ENCODE results near the gene GLIPR1L1. TPM values are rescaled to one million over a fixed set of nuclear protein-coding genes. Genes with fewer than 3 reads are reported as not detected.

Gene GLIPR1L1, protein sequence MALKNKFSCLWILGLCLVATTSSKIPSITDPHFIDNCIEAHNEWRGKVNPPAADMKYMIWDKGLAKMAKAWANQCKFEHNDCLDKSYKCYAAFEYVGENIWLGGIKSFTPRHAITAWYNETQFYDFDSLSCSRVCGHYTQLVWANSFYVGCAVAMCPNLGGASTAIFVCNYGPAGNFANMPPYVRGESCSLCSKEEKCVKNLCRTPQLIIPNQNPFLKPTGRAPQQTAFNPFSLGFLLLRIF
- not detected in 2 replicates for total RNA-seq (2014; rRNA removed; shearing (Covaris generic))

DNA sequence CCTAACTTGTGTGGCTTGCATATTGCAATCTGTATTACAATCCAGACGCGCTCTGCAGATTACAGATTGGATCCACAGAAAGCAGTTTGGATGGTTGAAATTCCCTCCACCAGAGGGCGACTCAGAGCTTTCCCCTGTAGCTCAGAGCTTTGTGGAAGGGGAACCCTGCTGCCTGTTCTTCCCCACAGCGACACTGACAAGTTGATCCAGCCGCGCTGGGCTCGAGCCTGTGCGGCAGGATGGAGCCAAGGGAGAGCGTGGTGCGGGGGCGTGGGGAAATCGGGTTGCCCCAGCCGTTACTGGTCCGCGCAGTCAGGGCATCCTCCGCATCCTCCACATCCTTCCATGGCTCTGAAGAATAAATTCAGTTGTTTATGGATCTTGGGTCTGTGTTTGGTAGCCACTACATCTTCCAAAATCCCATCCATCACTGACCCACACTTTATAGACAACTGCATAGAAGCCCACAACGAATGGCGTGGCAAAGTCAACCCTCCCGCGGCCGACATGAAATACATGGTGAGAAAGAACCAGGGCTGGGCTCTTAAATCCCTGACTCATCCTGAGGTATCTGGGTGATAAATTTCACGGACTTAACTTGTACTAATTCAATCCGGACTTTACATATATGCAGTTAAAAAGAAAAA lies at the start of gene GLIPR1L1:
Gene GLIPR1L1, plus strand, starts transcription at position 287 of the 647 bp plus-strand sequence. Its CDS starts 59 bp downstream, at position 346.
- Histone ChIP-seq H3K4me3 (peak within 1 kb of the TSS; percentile 37), H3K4me1 (replicated peaks) (peaks cover 6% of the 10 kb centered on the region; the same call in 1 of the 2 replicates), H3K27ac (peak within 1 kb of the TSS; percentile 17; the same call in 1 of the 2 replicates), H3K36me3 (no peaks in the 10 kb centered on the region), H3K27me3 (replicated peaks) (no peaks in the 10 kb centered on the region), H3K9me3 (replicated peaks) (no peaks in the 10 kb centered on the region)
- peak; percentile 83 to 89 for DNase-seq (ENCODE audit: low read depth in 1 of 2, low spot score in 2 of 2)

DNA sequence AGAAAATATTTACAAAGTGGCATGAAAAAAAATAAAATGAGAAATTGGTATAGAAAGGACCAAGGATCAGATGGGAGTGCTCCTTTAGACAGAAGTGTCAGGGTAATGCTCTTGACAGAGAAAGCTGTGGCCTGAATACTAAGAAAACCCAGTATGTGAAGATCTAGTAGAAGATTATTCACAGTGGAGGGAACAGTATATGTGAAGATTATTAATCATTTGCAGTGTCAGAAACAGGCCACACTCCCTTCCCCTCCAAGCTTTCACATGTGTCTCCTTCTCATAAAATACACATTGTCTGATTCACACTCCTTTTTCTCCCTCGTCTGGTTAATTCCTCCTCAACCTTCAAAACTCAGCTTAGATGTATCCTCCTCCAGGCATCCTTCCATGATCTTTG lies 45.6 kb upstream of the GLIPR1L1 start:
- no peak overlapping the region for H3K4me3 ChIP-seq
- DNase-seq (ENCODE audit: low read depth in 1 of 2, low spot score in 2 of 2), result no peak
- no peaks in the 10 kb centered on the region for H3K36me3 ChIP-seq
- H3K27ac ChIP-seq, result no peak overlapping the region
- H3K9me3 ChIP-seq (replicated peaks), result no peaks in the 10 kb centered on the region
- H3K27me3 ChIP-seq (replicated peaks), result no peaks in the 10 kb centered on the region
- no peaks in the 10 kb centered on the region for H3K4me1 ChIP-seq (replicated peaks)

DNA sequence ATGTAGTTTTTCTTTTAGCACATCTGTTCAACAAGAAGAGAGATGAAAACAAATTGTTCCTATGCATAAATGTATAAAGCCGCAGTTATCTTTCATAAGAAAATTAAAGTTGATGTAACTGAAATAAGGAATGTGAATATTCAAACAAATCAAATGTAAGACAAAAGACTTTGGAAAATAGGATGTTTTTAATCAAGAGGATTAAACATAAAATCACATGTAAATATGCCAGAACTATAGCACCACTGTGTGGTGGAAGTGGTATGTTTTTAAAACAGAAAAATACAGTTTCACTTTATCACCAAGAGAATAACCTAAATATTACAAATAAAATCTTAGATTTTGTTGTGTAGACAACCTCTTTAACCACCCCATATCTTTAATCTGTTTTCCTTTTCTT lies 44.7 kb upstream of the GLIPR1L1 start:
- H3K9me3 ChIP-seq (replicated peaks), result no peaks in the 10 kb centered on the region
- no peaks in the 10 kb centered on the region for H3K36me3 ChIP-seq
- H3K27ac ChIP-seq, result no peak overlapping the region
- H3K27me3 ChIP-seq (replicated peaks), result no peaks in the 10 kb centered on the region
- no peaks in the 10 kb centered on the region for H3K4me1 ChIP-seq (replicated peaks)
- no peak overlapping the region for H3K4me3 ChIP-seq
- no peak for DNase-seq (ENCODE audit: low read depth in 1 of 2, low spot score in 2 of 2)

DNA sequence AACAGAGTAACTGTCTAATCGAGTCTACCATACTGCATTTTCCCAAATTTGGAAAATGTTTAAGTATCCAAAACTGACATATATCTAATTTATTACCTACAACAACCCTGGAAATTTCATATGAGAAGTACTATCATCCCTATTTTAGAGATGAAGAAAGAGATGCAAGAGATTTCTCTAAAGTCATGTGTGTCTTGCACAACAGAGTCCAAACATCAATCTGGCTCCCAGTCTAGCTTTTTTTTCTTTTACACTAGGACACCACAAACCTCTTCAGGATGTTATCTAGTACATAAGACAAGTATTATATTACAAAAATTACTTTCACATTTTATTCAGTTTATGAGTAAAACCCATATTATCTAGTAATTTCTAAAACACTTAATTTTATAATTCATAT lies 43.5 kb upstream of the GLIPR1L1 start:
- DNase-seq (ENCODE audit: low read depth in 1 of 2, low spot score in 2 of 2), result no peak
- H3K9me3 ChIP-seq (replicated peaks), result no peaks in the 10 kb centered on the region
- no peaks in the 10 kb centered on the region for H3K4me1 ChIP-seq (replicated peaks)
- H3K27me3 ChIP-seq (replicated peaks), result no peaks in the 10 kb centered on the region
- H3K4me3 ChIP-seq, result no peak overlapping the region
- H3K36me3 ChIP-seq, result no peaks in the 10 kb centered on the region
- H3K27ac ChIP-seq, result no peak overlapping the region

DNA sequence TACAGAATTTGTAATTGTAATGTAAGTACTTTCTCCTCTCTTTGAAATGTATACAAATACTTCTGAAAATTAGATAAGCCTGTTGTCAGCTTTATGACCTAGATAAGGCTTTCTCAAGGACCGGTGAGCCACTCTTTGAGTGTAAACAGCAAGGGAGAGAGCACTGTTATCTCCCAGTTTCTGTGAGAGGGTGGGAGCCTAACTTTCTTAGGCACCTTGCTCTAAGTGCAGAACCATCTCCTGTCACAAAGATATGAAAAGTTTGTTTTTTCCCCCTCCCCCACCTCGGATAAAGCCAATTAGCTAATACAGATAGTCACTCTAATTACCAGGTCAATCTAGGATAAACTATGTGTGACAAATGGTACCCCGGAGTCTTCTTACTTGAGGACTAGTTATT lies 40.1 kb upstream of the GLIPR1L1 start:
- Histone ChIP-seq H3K36me3 (no peaks in the 10 kb centered on the region), H3K9me3 (replicated peaks) (no peaks in the 10 kb centered on the region), H3K27me3 (replicated peaks) (no peaks in the 10 kb centered on the region), H3K27ac (no peak overlapping the region), H3K4me3 (no peak overlapping the region), H3K4me1 (replicated peaks) (no peaks in the 10 kb centered on the region)
- no peak for DNase-seq (ENCODE audit: low read depth in 1 of 2, low spot score in 2 of 2)

DNA sequence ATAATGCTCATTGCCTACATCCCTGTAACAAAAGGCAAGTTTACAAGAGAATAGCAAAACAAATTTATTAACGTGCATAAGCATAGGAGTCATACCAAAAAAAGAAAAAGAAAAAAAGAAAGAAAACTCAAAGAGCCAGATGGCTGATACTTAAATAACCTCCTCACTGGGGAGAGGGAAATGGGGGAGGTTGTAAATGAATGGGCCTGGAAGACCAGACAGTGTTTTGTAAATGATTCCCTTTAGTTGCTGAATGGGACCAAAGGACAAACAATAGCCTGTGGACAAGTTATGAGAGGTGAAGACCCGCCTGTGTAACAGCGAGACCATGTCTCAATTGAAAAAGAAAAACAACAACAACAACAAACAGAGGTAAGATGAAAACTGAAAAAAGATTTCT lies 39.7 kb upstream of the GLIPR1L1 start:
- H3K27me3 ChIP-seq (replicated peaks), result no peaks in the 10 kb centered on the region
- no peaks in the 10 kb centered on the region for H3K9me3 ChIP-seq (replicated peaks)
- no peak overlapping the region for H3K27ac ChIP-seq
- no peaks in the 10 kb centered on the region for H3K36me3 ChIP-seq
- H3K4me3 ChIP-seq, result no peak overlapping the region
- no peak for DNase-seq (ENCODE audit: low read depth in 1 of 2, low spot score in 2 of 2)
- H3K4me1 ChIP-seq (replicated peaks), result no peaks in the 10 kb centered on the region

DNA sequence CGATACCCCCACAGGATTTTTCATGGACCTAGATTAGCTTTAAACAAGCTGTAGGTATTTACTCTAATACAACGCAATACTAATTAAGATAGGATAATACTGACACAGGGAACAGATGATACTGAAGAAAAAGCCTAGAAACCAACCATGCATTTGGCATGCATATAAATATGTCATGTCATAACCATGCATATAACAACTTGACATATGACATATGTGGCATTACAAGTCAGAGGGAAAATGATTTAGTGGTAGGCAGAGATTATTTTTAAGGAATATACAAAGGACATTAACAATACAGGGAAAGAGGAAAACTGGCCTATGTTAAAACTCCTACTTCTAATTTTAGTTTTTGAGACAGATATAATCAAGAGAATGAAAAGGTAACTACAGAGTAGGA lies 32.2 kb upstream of the GLIPR1L1 start:
- no peak overlapping the region for H3K27ac ChIP-seq
- H3K9me3 ChIP-seq (replicated peaks), result no peaks in the 10 kb centered on the region
- no peaks in the 10 kb centered on the region for H3K27me3 ChIP-seq (replicated peaks)
- H3K4me3 ChIP-seq, result no peak overlapping the region
- H3K4me1 ChIP-seq (replicated peaks), result no peaks in the 10 kb centered on the region
- H3K36me3 ChIP-seq, result no peaks in the 10 kb centered on the region
- DNase-seq (ENCODE audit: low read depth in 1 of 2, low spot score in 2 of 2), result no peak

DNA sequence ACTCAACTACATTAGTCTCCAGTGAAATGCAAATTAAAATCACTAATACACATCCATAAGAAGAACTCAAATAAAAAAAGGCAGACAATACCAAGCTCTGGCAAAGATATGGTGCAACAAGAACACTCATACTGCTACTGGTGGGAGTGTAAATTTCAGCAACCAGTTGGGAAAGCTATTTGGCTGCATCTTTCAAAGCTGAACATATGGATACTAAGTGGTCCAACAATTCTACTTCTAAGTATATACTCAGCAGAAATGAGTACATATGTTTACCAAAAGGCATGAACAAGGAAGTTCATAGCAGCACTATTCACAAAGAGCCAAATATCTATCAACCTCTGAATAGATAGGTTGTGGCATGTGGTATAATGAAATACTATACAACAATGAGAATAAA lies 31.7 kb upstream of the GLIPR1L1 start:
- DNase-seq (ENCODE audit: low read depth in 1 of 2, low spot score in 2 of 2), result no peak
- Histone ChIP-seq H3K27me3 (replicated peaks) (no peaks in the 10 kb centered on the region), H3K36me3 (no peaks in the 10 kb centered on the region), H3K4me3 (no peak overlapping the region), H3K9me3 (replicated peaks) (no peaks in the 10 kb centered on the region), H3K4me1 (replicated peaks) (no peaks in the 10 kb centered on the region), H3K27ac (no peak overlapping the region)

DNA sequence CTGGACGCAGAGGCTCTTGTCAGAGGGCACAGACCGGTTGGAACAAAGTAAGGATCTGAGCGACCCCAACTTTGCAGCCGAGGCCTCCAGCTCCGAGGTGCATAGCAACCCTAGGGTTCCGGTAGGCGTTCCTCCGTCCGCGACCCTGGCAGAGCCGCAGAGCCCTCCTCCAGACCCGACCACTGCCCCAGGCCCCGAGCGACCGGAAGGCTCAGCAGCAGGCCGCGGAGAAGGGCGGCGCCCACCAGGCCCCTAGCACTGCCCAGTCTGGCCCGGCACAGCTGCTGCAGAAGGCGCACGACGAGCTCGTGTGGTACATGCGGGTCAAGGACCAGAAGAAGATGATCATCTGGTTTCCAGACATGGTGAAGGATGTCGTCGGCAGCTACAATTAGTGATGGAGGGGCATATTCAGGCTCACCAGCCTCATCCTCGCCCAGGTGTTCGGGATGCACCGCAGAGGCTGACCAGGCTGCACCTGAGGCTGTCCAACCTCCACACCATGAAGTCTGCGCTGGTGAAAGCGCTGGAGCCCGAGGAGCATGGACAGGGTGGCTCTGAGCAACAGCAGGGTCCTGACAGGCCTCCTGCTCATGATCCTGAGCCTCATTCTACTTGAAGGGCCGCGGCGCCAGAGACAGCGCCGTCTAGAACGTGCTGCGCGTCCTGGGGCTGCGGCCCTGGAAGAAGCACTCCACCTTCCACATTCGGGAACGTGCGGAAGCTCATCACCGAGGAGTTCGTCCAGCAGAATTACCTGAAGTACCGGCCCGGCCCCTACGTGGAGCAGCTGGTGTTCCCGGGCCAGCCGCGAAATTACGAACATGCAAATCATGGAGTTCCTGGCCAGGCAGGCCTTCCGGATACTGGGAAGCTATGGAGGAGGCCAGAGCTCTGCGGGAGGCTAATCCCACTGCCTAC lies 28.8 kb upstream of the GLIPR1L1 start:
- Histone ChIP-seq H3K27me3 (replicated peaks) (no peaks in the 10 kb centered on the region), H3K4me3 (no peak overlapping the region), H3K27ac (no peak overlapping the region), H3K36me3 (no peaks in the 10 kb centered on the region), H3K4me1 (replicated peaks) (no peaks in the 10 kb centered on the region), H3K9me3 (replicated peaks) (no peaks in the 10 kb centered on the region)
- no peak for DNase-seq (ENCODE audit: low read depth in 1 of 2, low spot score in 2 of 2)

DNA sequence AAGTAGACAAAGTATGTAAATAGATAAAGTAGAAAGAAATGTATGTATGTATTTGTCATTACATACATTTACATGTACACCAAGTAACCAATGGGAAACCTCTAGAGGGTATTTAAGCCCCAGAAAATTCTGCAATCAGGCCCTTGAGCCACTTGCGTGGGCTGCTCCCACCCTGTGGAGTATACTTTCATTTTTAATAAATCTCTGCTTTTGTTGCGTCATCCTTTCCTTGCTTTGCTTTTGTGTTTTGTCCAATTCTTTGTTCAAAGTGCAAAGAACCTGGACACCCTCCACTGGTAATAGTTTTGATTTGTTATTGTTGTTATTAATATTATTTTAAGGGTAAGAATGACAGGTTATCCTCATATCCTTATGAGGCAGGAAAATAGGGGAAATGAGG lies 26.2 kb upstream of the GLIPR1L1 start:
- no peak overlapping the region for H3K27ac ChIP-seq
- no peaks in the 10 kb centered on the region for H3K36me3 ChIP-seq
- no peaks in the 10 kb centered on the region for H3K4me1 ChIP-seq (replicated peaks)
- H3K4me3 ChIP-seq, result no peak overlapping the region
- no peaks in the 10 kb centered on the region for H3K27me3 ChIP-seq (replicated peaks)
- no peak for DNase-seq (ENCODE audit: low read depth in 1 of 2, low spot score in 2 of 2)
- H3K9me3 ChIP-seq (replicated peaks), result no peaks in the 10 kb centered on the region

DNA sequence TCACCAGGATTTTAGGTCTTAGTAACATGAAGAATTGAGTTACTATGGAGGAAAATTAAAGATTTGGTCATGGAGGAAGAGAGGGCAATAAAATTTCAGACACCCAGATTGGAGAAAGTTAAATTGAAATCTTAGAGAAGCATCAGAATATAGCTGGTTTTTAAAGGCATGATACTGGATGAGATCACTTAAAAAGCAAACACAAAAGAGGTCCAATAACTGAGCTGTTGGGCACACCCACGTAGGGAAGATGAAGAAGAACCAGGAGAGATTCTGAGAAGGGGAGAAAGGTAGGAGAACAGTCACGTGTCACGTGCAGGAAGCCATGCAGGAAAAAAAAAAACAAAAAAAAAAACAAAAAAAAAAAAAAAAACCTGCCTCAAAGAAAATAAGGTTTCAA lies 23.1 kb upstream of the GLIPR1L1 start:
- no peaks in the 10 kb centered on the region for H3K9me3 ChIP-seq (replicated peaks)
- no peak overlapping the region for H3K27ac ChIP-seq
- no peaks in the 10 kb centered on the region for H3K27me3 ChIP-seq (replicated peaks)
- DNase-seq (ENCODE audit: low read depth in 1 of 2, low spot score in 2 of 2), result no peak
- H3K4me3 ChIP-seq, result no peak overlapping the region
- H3K4me1 ChIP-seq (replicated peaks), result peaks cover 16% of the 10 kb centered on the region
- H3K36me3 ChIP-seq, result no peaks in the 10 kb centered on the region

DNA sequence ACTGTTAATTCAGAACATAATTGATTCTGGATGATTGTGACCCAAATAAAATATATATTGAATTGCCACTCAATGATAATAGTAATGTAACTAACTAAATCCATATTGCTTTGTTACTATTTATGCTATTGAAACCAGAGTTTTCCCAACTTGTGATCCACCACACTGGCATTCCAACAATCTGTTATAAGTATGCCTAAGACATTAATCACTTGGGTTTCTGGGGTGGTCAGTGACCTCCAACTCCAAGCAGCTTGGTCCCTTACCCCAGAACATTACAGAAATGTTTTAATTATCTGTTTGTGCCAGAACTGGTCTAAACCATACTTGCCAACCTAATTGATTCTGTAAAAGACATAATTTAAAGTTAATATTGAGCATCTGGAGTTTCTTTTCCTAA lies 19.0 kb upstream of the GLIPR1L1 start:
- Histone ChIP-seq H3K27ac (peak overlapping the region; percentile 27), H3K27me3 (replicated peaks) (no peaks in the 10 kb centered on the region), H3K36me3 (no peaks in the 10 kb centered on the region), H3K4me1 (replicated peaks) (peaks cover 16% of the 10 kb centered on the region), H3K9me3 (replicated peaks) (no peaks in the 10 kb centered on the region), H3K4me3 (no peak overlapping the region)
- DNase-seq (ENCODE audit: low read depth in 1 of 2, low spot score in 2 of 2), result peak in 1 of 2 experiments; percentile 23

DNA sequence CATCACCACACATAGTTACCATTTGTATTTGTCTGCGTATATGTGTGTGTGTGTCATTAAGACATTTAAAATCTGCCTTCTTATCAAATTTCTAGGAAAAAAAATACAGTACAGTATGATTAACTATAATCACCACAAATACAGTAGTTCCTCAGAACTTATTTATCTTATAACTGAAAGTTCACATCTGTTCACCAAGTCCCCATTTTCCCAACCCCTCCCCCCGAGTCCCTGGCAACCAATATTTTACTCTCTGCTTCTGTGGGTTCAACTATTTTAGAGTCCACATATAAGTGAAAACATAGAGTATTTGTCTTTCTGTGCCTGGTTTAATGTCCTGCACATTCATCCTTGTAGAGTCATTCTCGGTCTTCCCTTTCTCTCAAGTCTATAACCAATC lies 16.7 kb upstream of the GLIPR1L1 start:
- no peak overlapping the region for H3K4me3 ChIP-seq
- peaks cover 16% of the 10 kb centered on the region for H3K4me1 ChIP-seq (replicated peaks)
- H3K9me3 ChIP-seq (replicated peaks), result no peaks in the 10 kb centered on the region
- DNase-seq (ENCODE audit: low read depth in 1 of 2, low spot score in 2 of 2), result no peak
- H3K27me3 ChIP-seq (replicated peaks), result no peaks in the 10 kb centered on the region
- H3K27ac ChIP-seq, result no peak overlapping the region
- H3K36me3 ChIP-seq, result no peaks in the 10 kb centered on the region

DNA sequence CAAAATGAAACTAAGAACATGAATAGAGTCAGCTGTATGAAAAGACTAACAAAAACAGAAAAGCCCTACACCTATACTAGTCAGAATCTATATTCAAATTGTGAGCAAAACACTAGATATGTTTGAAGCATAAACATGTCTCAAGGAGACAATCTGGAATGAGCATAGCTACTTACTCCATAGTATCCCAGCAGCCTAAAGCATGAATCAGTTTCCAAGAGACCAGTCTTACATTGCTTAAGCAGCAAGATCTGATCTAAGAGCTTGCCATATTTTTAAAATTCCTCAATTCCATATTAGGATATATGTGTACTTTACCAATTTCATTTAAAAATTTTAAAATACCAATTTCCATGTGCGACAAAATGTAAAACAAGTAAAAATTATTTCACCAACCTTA lies 12.0 kb upstream of the GLIPR1L1 start:
- Histone ChIP-seq H3K9me3 (replicated peaks) (no peaks in the 10 kb centered on the region), H3K27me3 (replicated peaks) (no peaks in the 10 kb centered on the region), H3K4me3 (no peak overlapping the region), H3K36me3 (no peaks in the 10 kb centered on the region), H3K4me1 (replicated peaks) (no peaks in the 10 kb centered on the region), H3K27ac (no peak overlapping the region)
- no peak for DNase-seq (ENCODE audit: low read depth in 1 of 2, low spot score in 2 of 2)
